Activated CD4-positive, CD25-positive, alpha-beta regulatory T cell (primary cell): Measurements from ENCODE around the gene CFAP57.

Experiments
- DNase-seq, 4 experiments: peaks; one replicate each; lab custom pipeline; 2025; lab: John Stamatoyannopoulos, UW

CFAP57 gene

GRCh38 chr1:43299101-43299500, 127.0 kb downstream of the CFAP57 start:
- no peak for DNase-seq

DNA sequence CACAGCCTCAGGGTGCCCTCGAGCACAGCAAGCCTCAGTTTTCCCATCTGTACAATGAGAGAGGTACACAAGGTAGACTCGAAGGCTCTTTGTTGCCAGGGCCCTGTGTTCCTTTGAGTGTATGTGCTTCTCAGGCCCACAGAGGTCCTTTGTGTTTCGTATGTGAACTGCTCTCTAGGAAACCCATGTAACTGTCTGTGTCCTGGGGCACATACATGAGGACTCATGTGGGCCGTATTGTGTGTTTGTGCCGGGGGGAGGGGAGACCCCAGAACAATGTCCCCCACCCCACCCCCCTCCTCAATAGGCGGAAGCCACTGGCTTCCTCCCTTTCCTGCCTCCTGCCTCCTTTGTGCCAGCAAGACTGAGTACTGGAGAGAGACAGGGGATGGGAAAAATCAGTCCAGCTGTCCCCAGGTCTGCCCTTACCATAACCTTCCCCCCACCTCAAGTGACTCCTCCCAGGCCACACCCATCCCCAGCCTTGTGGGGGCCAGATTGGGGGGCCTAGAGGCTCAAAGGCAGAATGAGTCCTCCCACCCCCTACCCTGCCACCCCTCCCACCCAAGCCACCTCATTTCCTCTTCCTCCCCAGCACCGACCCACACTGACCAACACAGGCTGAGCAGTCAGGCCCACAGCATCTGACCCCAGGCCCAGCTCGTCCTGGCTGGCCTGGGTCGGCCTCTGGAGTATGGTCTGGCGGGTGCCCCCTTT, 128.4 kb downstream of the CFAP57 start, which contains the start of gene TIE1:
Gene TIE1, plus strand, starts transcription at position 605 of the 717 bp plus-strand sequence. Its CDS starts 90 bp downstream, at position 695.
- DNase-seq, result no peak

DNA sequence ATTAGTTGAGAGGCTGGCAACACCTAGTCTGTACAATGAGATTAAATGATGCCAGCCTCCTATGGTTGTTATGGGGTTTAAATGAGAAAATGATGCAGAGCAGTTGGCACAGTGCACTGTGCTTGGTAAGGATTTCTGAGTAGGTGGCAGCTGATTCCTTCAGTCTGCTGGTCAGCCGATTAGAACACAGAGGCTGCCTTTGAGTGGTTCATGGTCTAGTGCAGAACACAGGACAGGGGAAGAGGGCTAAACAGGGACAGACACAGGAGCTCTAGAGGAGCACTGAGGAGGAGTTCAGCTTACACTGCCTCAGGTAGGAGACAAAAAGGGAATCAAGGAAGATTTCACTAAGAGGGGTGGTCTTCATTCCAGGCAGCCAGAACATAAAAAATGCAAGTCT, 130.1 kb downstream of the CFAP57 start:
- DNase-seq, result no peak

- no peak for DNase-seq
Measured at GRCh38 chr1:43302721-43303470, 130.8 kb downstream of the CFAP57 start.

- DNase-seq, result no peak
Measured at GRCh38 chr1:43303471-43304313, 131.6 kb downstream of the CFAP57 start.
